H1 (cell line): Measurements from ENCODE around the gene PGM2.

Experiments used
- BCL11A ChIP-seq, 2 experiments: IDR thresholded peaks; one replicate each; pipeline ENCODE4 v1.6.1; 2011; ENCODE audit warnings: low read depth in 2 of 2, low read length in 2 of 2, mild to moderate bottlenecking in 2 of 2
- CTCF ChIP-seq, 3 experiments: IDR thresholded peaks; 1 replicate in 2 of 3; 2 replicates in 1 of 3; pipeline versions ENCODE4 v1.5.1 to v1.6.1; 2011; ENCODE audit warnings: low read length in 3 of 3, mild to moderate bottlenecking in 3 of 3, inconsistent platforms in 2 of 3, low read depth in 1 of 3, moderate library complexity in 1 of 3; ENCODE audit not compliant: insufficient read depth in 1 of 3; ENCODE audit errors: control extremely low read depth in 1 of 3
- EZH2 ChIP-seq: fragments of 200-600 bp; sonication (generic); IDR thresholded peaks from 2 replicates; pipeline ENCODE4 v1.7.1; 2012; ENCODE audit warnings: low read depth, mild to moderate bottlenecking, moderate library complexity, low read length, inconsistent platforms; ENCODE audit not compliant: severe bottlenecking
- POLR2A ChIP-seq, 2 experiments: IDR thresholded peaks; 1 replicate in 1 of 2; 2 replicates in 1 of 2; pipeline ENCODE4 v1.6.1; 2011; ENCODE audit warnings: low read depth in 2 of 2, low read length in 2 of 2, mild to moderate bottlenecking in 2 of 2; ENCODE audit errors: control extremely low read depth in 1 of 2
- POLR2AphosphoS5 ChIP-seq: IDR thresholded peaks from 2 replicates; pipeline ENCODE4 v1.6.1; 2011; ENCODE audit warnings: low read depth, low read length
- RXRA ChIP-seq: IDR thresholded peaks from 2 replicates; pipeline ENCODE4 v1.6.1; 2011; ENCODE audit warnings: low read depth, mild to moderate bottlenecking, low read length, moderate library complexity; ENCODE audit not compliant: insufficient read depth
- SIRT6 ChIP-seq: IDR thresholded peaks from one replicate; pipeline ENCODE4 v1.7.1; 2012; ENCODE audit warnings: low read length, inconsistent platforms

- no peak for TF ChIP-seq SIRT6
- no peak for TF ChIP-seq POLR2A (IDR thresholded peaks at IDR 0.05; ENCODE audit: control extremely low read depth in 1 of 2, low read depth in 2 of 2, low read length in 2 of 2)
- no peak for TF ChIP-seq RXRA
- no peak for TF ChIP-seq CTCF (IDR thresholded peaks at IDR 0.05; ENCODE audit: control extremely low read depth in 1 of 3, insufficient read depth in 1 of 3, low read depth in 1 of 3, low read length in 3 of 3)
- TF ChIP-seq POLR2AphosphoS5 = no peak
- TF ChIP-seq EZH2 = no peak
- no peak for TF ChIP-seq BCL11A (IDR thresholded peaks at IDR 0.05; ENCODE audit: low read depth in 2 of 2, low read length in 2 of 2)
Measured at GRCh38 chr4:37835806-37836205, 9.3 kb downstream of the PGM2 start.
